NCI-H2196 (cell line): ENCODE data around the gene TRIM71.
"Not testable (repeated sequence)": the region's sequence is repeated elsewhere in the genome, so short reads cannot be mapped to it uniquely, and the experiment has no call there.

ENCODE experiments used
- DNase-seq: peaks from one replicate; lab custom pipeline; 2025; ENCODE audit not compliant: unreplicated experiment; lab: John Stamatoyannopoulos, UW

The TRIM71 gene

DNA sequence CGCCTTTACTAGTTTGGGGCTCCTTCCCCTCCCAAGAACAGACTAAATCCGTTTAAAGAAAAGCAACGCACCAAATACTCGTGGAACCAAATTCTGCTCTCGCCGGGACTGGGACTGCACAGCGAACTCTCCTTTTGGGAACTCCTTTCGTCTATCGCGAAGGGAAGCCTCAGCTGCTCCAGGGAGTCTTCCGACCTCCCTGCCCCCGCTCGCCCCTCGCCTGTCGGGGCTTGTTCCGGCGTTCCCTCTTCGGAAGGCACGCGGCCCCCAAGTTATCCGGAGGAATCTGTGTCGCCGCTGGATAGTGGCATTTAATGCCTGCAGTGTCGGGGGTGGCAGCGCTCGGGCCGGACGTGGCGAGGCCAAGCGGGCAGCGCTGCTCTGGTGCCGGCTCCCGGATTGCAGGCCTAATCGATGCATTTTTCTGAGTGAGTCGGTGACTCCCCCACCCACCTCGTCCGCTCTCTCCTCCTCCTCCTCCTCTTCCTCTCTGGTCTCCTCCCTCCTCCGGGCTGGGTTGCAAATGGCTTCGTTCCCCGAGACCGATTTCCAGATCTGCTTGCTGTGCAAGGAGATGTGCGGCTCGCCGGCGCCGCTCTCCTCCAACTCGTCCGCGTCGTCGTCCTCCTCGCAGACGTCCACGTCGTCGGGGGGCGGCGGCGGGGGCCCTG, at the start of gene TRIM71:
TRIM71 (plus strand) TSS at position 440 of the 671 bp plus-strand sequence; CDS start at position 524, 84 bp downstream.
- DNase-seq, result no peak

DNA sequence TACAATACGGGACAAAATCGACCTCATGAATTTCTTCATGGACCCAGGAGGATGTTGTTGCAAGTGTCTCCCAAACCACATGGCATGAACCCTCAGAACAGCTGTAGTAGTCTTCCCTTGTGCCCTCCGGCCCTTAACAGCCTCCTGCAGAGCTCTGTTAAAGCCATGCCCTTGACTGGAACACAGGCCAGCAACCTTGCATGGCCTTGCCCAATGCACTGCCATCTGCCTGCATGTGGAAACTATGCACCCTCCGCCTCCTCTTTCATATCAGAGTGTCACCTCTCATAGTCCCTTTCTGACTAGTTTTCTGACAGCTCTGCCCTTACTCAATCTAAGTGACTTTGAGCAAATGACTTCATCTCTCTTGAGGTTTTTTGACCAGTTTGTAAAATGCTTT, 39.4 kb upstream of the TRIM71 start:
- no peak for DNase-seq

DNA sequence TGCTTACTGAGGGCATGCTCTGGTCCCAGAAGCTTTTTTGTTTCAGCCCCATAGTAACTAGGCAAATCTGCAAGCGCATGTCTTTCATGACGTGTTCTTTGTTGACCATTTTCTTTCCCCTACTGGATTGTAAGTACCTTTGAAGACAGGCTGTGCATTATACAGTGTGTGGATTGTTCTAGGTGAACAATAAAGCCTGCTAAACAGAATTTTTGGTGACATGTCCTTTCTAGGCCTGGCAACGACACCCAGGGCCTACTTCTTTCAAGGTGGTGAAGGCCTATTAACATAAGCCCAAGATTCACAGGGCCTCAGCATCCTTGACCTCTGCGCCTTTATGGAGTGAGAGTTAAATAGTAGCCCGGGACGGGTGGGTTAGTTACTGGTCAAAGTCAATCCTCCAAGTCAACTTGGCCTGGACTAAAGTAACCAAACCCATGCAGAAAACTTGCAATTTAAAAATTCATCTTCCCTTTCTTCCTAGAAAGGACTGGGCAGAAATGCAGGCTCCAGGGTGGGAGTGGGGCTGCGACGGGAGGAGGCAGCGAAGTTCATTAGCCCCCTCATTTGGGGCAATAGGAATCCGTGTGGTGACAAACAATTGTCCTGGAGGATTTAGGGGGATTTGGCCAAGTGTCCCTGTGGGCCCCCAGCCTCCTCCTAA, 37.6 kb upstream of the TRIM71 start:
- no peak for DNase-seq

DNA sequence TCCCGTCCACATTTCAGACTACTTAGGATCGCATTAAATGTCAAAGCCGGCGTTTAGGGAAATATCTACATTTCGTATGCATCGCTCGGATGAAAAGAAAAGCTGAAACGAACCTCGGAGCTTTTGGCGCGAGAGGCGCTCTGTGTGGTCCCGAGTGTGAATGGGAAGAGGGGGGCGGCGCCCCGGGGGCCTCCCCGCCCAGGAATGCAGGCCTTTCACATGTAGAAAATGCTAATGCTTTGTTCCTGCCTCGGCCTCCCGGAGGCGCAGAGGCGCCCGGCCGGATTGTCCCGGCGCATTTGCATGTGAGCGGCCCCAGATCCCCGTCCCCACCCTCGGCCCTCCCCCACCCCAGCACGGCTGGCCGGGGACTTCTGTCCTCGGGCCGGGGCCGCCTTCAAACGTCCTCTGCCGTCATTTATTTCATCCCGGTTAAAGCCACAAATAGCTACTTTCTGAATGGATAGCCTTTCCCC, 37.0 kb upstream of the TRIM71 start:
- no peak for DNase-seq

DNA sequence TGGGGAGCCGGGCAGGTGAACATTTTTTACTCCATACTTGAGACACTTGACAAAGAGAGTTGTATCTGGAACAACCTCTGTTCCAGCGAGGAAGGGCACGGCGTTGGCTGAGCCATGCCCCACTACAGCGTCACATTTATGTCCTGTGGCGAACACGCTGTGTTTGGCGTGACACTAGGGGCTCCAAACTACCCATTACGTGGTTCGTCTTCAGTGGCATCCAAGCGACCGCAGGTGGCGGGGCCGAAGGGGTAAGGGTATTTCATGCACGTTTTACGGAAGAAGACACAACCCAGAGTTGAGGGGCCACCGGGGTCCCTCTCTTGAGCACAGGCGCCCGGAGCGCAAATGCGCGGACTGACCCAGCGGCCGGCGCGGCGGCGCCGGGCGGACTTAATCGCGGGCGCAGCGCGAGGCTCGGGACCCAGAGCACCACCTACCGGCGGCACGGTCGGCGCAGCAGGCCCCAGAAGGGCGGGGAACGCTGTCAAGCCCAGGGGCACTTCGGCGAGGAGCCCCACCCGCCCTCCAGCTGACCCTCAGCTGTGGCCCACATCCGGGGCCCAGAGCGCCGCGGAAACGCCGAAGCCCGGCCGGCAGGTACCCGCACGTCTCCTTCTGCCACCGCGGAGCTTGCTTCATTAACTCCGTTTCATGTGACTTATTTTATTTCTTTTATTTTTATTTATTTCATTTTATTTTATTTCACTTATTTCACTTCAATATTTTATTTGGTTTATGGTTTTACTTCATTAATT, 36.4 kb upstream of the TRIM71 start:
- DNase-seq, result peak; percentile 60

DNA sequence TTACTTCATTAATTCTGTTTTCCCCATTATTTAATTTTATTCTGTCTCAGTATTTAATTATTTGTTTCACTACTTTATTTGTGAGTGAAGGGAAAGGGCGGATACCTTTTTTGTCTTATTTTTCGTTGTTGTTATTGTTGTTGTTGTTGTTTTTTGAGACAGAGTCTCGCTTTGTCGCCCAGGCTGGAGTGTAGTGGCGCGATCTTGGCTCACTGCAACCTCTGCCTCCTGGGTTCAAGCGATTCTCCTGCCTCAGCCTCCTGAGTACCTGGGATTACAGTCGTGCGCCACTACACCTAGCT, 35.9 kb upstream of the TRIM71 start:
- DNase-seq, result not testable (repeated sequence)

DNA sequence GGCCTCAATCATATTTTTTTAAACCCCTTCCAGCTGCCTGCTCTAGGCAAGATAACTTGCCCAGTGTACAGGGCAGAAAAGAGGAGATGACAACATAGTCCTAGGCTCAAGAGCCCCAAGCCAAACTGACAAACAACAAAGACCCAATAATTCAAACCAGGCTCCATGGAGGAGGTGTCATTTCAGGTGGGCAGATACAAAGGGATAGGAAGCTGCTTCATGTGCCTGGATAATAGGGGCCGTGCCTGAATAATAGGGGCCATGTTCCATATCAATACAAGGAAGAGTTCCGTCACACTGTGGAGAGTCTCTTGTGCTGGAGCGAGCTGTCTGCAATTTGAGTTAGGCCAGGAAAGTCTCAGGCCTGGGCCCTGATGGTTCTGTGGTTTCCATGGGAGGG, 35.4 kb upstream of the TRIM71 start:
- DNase-seq, result no peak

DNA sequence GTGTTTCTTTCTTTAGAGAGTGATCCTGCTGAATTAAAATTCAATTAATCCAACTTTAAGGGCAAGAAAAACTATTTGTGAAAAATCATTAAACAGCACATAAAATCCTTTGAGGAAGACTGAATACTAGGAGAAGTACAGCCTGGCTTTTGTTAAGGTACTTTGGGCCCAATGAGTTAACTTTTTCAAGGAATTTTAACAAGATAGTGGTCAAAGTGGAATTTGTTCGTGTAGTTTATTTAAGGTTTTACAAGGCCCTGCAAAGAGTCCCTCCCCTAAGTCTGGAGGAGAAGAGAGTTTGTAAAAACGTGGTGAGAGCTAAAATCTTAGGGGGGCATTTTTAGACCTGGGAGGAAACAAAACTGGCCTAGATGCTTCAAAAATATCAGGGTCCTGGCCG, 26.0 kb upstream of the TRIM71 start:
- DNase-seq, result no peak

DNA sequence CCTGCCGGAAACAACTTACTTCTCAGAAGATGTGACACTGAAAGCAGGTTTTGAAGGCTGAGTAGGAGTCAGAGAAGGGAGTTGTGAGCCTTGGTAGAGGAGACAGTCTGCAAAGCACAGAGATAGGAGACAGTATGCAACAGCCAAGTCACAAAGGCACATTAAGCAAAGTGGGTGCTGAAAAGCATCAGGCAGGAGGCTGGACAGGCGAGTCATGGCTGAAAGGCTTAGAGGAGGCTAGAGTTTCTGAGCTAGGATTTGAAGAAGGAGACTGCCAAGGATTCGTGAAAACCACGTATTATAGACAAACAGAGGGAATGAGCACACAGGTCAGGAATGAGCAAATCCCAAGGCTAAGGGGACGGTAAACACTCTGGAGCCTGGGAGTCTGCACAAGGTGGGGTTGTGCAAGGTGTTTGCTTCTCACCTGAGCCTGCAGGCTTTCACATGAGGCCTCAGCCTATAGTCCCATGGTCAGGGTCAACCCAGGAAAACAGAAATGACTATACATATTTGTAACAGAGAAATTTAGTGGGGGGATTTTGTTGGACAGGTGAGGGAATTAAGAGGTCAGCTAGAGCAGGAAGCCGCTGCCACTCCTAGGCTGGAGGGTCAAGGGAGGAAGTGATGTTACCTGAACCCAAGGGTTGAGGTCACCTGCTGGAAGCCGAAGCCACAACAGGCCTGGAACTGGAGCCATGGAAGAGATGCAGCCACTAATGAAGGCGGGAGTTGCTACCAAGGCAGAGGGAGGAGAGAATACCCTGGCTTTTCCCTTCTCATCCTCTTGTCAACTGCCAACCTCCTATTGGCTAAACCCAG, 23.1 kb upstream of the TRIM71 start:
- DNase-seq, result no peak

DNA sequence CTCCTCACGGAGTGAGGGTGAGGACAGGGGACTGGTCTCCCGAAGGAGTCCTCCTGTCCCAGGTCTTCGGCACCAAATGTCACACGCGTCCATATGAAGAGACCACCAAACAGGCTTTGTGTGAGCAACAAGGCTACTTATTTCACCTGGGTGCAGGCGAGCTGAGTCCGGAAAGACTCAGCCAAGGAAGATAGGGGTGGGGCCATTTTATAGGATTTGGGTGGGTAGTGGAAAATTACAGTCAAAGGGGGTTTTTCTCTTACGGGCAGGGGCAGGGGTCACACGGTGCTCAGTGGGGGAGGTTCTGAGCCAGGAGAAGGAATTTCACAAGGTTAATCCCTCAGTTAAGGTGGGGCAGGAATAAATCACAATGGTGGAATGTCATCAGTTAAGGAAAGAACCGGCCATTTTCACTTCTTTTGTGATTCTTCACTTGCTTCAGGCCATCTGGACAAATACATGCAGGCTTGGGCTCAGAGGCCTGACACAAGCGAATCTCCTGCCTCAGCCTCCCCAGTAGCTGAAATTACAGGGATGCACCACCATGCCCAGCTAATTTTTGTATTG, 21.3 kb upstream of the TRIM71 start:
- not testable (repeated sequence) for DNase-seq

DNA sequence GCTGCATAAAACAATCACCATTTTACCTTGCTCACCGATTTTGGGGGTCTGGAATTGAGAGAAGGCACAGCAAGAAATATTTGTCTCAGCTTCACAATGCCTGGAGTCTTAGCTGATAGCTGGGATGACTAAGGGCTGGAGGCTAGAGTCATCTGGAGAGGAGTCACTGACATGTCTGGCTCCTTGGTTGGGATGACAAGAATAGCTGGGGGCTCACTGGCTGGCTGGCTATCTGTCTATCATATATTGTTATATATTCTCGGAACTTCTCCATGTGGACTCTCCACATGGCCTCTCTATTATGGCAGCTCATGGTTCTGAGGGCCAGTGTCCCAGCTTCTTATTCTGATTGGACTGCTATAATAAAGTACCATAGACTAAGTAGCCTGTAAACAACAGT, 20.0 kb upstream of the TRIM71 start:
- no peak for DNase-seq

DNA sequence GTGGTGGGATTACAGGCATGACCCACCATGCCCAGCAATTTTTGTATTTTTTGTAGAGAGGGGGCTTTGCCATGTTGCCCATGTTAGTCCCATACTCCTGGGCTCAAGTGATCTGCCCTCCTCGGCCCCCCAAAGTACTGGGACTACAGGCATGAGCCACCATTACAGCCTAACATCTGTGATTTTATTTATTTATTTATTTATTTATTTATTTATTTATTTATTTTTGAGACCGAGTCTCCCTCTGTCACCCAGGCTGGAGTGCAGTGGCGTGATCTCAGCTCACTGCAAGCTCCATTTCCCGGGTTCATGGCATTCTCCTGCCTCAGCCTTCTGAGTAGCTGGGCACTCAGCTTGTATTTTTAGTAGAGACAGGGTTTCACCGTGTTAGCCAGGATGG, 16.4 kb upstream of the TRIM71 start:
- DNase-seq, result not testable (repeated sequence)

DNA sequence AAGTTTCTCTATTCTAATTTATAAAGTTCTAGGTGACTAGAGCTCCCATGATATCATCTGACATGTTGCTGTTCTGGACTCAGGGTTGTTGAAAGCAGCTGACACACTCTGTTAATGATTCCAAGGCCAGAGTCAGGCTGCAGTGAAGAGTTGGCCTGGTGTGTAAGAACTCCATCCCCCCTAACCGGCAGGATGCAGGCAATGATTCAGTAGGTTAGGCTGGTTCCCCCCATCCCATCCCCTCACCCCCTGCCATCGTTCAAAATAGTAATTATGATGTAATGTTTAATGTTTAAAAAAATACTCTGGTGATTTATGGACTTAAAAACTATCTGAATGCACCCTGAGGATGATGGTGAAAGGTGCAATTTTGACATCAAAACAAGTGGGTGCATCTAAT, 4.6 kb upstream of the TRIM71 start:
- no peak for DNase-seq

DNA sequence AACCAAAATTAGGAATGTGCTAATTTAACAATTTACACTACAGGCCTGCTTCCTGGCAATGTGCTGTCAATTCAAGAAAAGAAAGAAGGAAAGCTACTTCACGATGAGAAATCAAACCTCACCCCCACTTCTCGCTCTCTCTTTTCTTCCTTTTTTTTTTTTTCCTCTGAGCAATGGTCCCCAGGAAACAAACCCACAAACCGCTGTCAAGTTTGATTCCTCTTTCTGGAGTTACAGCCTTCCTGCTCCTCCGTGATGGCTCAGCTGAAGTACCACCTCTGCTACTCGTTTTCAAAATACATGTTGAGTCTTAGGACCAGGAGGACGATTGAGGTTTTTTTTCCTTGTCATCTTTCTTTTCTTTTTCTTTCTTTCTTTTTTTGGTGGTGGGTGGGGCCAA, 3.4 kb upstream of the TRIM71 start:
- DNase-seq, result no peak

DNA sequence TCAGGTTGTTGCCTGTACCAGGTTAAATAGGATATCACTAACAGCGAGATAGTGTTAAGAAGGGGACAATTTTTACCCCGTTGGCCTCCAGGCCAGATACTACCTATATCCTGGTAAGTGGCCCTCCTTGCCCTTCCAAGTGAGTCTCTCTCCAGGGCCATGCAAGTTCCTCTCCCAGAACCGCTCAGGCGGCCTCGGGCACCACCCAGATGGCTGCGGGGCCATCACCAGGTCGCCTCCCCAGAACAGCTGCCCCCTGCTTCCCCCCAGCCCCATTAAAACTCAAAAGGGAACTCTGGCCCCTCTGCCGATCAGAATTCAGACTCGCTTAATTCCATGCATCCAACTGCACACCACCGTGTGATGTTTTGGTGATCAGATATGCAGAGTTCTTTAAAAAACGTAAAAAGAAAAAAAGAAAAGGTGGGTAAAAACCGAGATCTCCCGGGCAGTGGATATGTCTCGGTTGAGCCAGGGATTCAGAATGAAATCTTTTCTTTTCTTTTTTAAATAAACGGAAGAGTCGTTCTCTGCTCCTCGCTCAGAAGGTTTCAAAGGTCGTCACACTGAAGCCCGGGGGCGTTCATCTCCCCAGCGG, 1.9 kb upstream of the TRIM71 start:
- DNase-seq, result no peak

DNA sequence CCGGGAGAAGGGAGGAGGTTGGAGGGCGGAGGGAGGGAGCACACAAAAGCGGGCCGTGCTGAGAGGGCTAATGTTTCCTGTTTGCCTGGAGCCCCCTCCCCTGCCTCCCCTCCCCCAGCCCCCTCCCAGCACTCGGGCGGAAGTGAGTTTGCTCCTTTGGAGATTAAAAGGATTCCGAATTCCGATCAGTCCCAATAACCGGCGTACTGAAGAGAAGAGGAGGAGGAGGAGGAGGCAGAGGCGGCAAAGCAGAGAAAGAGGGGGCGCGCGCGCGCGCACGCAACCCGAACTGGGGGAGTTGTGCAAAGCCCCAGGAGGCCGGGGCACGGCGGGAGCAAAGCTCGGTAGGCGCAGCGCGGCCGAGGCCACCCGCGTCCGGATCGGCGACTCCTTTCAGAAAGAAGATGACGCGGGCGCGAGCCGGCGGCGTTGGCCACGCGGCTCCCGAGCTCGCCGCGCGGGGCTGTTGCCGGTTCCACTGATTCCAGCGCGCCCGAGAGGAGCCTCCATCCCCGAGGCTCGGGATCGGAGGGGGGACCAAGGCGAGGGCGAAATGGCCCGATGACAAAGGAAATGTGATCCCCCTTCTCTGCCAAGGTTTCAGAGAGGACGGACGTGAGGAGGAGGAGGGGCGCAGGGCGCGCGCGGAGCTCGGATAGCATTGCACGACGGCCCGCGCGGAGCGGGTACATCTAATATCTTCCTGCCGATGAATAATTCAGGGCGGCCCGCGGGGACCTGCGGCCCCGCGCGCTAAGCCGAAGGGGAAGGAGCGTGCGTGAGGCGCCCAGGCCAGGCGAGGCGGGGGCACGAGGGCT, 1.1 kb upstream of the TRIM71 start:
- peak; percentile 1 for DNase-seq

DNA sequence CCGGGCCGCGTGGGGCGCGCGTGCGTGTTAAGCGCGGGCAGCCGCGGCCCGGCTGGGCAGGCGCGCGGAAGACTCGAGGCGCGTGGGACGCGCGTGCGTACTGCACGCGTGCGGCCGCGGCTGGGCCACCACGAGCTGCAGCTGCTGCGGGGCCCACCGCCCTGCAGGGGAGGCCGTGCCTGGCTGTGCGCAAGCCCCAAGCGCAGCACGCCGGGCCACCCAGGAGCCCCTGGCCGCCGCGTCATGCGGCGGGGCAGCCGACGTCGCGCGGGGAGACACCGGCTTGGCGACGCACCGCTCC, 590 bp upstream of the TRIM71 start:
- DNase-seq, result no peak

DNA sequence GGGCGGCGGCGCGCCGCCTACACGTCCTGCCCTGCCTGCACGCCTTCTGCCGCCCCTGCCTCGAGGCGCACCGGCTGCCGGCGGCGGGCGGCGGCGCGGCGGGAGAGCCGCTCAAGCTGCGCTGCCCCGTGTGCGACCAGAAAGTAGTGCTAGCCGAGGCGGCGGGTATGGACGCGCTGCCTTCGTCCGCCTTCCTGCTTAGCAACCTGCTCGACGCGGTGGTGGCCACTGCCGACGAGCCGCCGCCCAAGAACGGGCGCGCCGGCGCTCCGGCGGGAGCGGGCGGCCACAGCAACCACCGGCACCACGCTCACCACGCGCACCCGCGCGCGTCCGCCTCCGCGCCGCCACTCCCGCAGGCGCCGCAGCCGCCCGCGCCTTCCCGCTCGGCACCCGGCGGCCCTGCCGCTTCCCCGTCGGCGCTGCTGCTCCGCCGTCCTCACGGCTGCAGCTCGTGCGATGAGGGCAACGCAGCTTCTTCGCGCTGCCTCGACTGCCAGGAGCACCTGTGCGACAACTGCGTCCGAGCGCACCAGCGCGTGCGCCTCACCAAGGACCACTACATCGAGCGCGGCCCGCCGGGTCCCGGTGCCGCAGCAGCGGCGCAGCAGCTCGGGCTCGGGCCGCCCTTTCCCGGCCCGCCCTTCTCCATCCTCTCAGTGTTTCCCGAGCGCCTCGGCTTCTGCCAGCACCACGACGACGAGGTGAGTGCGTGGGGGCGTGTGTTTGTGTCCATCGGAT, 602 bp downstream of the TRIM71 start:
- DNase-seq, result peak; percentile 1

DNA sequence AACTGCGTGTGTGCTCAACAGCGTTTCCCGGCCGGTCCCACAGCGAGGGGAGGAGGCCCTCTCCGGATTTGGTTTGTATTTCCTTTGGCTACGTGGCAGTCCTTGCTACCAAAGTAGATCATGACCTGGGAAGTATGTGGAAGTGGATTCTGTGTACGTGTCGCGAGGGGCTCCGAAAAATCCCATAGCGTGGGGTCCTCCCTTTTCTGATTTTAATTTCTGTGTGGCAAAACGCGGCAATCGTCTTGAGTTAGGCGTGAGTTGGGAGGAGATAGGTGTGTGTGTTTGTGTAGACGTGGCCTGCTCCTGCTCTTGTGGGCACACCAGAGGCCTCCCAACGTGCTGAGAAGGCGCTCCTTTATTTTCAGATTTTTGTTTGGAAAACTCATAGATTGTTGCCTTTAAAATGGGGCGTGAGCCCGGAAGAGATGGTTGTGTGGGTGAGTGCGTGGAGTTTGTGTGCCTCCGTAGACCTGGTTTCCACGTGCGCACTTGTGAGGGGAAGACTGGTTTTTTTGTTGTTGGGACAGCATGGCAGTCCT, 1.2 kb downstream of the TRIM71 start:
- DNase-seq, result no peak
